ENCODE data around the gene SLC12A7. TPM values are rescaled to one million over a fixed set of nuclear protein-coding genes. Genes with fewer than 3 reads are reported as not detected.
A peak's percentile ranks its signal among the peaks of the same experiment; 100 is the strongest.

Gene SLC12A7
- total RNA-seq, 4 donors from 2014 or later = 8.6 to 29.0 (median 21.5) TPM

- H3K27me3 ChIP-seq = peaks cover 7% of the 10 kb centered on the region
- H3K4me1 ChIP-seq = no peaks in the 10 kb centered on the region
- no peak overlapping the region for H3K27ac ChIP-seq
- H3K9me3 ChIP-seq = no peaks in the 10 kb centered on the region
- peak in 1 of 2 donors; percentile 73 for DNase-seq (ENCODE audit: low spot score in 2 of 2)
- TF ChIP-seq, protein P1, sequence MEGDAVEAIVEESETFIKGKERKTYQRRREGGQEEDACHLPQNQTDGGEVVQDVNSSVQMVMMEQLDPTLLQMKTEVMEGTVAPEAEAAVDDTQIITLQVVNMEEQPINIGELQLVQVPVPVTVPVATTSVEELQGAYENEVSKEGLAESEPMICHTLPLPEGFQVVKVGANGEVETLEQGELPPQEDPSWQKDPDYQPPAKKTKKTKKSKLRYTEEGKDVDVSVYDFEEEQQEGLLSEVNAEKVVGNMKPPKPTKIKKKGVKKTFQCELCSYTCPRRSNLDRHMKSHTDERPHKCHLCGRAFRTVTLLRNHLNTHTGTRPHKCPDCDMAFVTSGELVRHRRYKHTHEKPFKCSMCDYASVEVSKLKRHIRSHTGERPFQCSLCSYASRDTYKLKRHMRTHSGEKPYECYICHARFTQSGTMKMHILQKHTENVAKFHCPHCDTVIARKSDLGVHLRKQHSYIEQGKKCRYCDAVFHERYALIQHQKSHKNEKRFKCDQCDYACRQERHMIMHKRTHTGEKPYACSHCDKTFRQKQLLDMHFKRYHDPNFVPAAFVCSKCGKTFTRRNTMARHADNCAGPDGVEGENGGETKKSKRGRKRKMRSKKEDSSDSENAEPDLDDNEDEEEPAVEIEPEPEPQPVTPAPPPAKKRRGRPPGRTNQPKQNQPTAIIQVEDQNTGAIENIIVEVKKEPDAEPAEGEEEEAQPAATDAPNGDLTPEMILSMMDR (IDR thresholded peaks at IDR 0.05) = no peak
- TF ChIP-seq POLR2AphosphoS5 (IDR thresholded peaks at IDR 0.05) = no peak
- no peak for TF ChIP-seq EP300 (IDR thresholded peaks at IDR 0.05)
- H3K36me3 ChIP-seq = no peaks in the 10 kb centered on the region
- H3K4me3 ChIP-seq = no peak overlapping the region
- WGBS = 93% methylated on average over 13 of the region's 25 CpGs
Observed at GRCh38 chr5:1035421-1036405, 76.2 kb downstream of the SLC12A7 start.

- Histone ChIP-seq H3K36me3 (no peaks in the 10 kb centered on the region), H3K4me1 (no peaks in the 10 kb centered on the region), H3K27ac (no peak overlapping the region), H3K27me3 (peaks cover 13% of the 10 kb centered on the region), H3K4me3 (no peak overlapping the region), H3K9me3 (no peaks in the 10 kb centered on the region)
- 88% methylated on average over 2 of the region's 2 CpGs for WGBS
- no peak for DNase-seq (ENCODE audit: low spot score in 2 of 2)
- TF ChIP-seq, protein P1 (IDR thresholded peaks at IDR 0.05) = no peak
- no peak for TF ChIP-seq POLR2AphosphoS5 (IDR thresholded peaks at IDR 0.05)
- no peak for TF ChIP-seq EP300 (IDR thresholded peaks at IDR 0.05)
- no peak for TF ChIP-seq POLR2A (IDR thresholded peaks at IDR 0.05)
Observed at GRCh38 chr5:1034986-1035385, 76.9 kb downstream of the SLC12A7 start.

GRCh38 chr5:1034421-1034905, 77.4 kb downstream of the SLC12A7 start:
- Histone ChIP-seq H3K9me3 (no peaks in the 10 kb centered on the region), H3K4me1 (no peaks in the 10 kb centered on the region), H3K4me3 (no peak overlapping the region), H3K27me3 (peaks cover 13% of the 10 kb centered on the region), H3K27ac (no peak overlapping the region), H3K36me3 (no peaks in the 10 kb centered on the region)
- 86% methylated on average over 9 of the region's 17 CpGs for WGBS
- DNase-seq (ENCODE audit: low spot score in 2 of 2) = peak in 1 of 2 donors; percentile 75
- TF ChIP-seq EP300 (IDR thresholded peaks at IDR 0.05) = no peak
- TF ChIP-seq, protein P1 (IDR thresholded peaks at IDR 0.05) = no peak
- TF ChIP-seq POLR2A (IDR thresholded peaks at IDR 0.05) = no peak
- no peak for TF ChIP-seq POLR2AphosphoS5 (IDR thresholded peaks at IDR 0.05)

DNA sequence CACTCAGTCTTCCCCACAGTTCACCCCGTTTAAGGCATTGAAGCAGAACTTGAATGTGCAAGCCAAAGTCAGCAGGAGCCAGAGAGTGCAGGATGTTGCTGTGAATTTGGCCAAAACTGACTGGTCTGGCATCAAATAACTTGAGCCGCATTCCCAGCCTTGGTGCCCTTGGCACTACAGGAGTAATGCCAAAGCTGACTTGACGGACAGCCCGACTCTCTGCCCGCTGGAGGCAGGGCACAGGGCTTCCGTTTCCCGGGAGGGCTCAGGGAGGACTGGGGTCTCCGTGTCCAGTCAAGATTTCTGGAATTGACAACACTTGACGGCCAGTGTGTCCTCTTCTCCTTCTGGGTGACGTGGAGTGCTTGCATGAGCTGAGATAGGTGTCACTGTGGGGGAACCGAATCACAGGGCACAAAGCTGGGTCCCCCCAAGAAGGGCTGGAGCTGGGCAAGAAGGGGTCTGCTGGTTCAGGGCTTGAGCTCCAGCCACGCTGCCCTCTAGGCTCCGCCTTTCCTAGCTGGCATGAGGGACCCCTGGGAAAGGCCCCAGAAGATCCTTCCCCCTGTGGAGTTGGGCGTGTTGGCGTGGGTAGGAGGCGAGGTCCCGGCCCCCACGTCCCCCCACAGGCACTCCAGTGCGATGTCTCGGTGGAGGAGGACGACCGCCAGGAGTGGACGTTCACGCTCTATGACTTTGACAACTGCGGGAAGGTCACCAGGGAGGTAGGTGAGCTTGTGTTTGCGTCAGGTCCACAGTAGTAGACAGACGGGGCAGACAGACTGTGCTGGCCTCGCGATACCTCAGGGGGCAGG, 78.0 kb downstream of the SLC12A7 start:
- H3K9me3 ChIP-seq = no peaks in the 10 kb centered on the region
- H3K36me3 ChIP-seq = no peaks in the 10 kb centered on the region
- peak in 1 of 2 donors; percentile 68 for DNase-seq (ENCODE audit: low spot score in 2 of 2)
- no peak overlapping the region for H3K4me3 ChIP-seq
- H3K27ac ChIP-seq = no peak overlapping the region
- H3K27me3 ChIP-seq = peaks cover 13% of the 10 kb centered on the region
- TF ChIP-seq, protein P1 (IDR thresholded peaks at IDR 0.05) = no peak
- TF ChIP-seq POLR2AphosphoS5 (IDR thresholded peaks at IDR 0.05) (no peak), EP300 (IDR thresholded peaks at IDR 0.05) (no peak), POLR2A (IDR thresholded peaks at IDR 0.05) (no peak)
- WGBS = 85% methylated on average over 27 of the region's 29 CpGs
- H3K4me1 ChIP-seq = no peaks in the 10 kb centered on the region

All from suprapubic skin (tissue), 4 donors.